Heart right ventricle (tissue), 16 donors: ENCODE data around the gene AGAP2. TPM values are rescaled to one million over a fixed set of nuclear protein-coding genes. Genes with fewer than 3 reads are reported as not detected.

Source experiments
- ATAC-seq, 8 donors: fragments of 200-7000 bp; cut with Tn5 transposase; one replicate each; pipeline ENCODE4 v1.9.1; 2020; ENCODE audit warnings: mild to moderate bottlenecking in 8 of 8, moderate library complexity in 8 of 8, moderate number of reproducible peaks in 1 of 8
- DNase-seq, 2 donors: peaks; one replicate each; pipeline ENCODE4 v3.0.0-alpha.2; 2020
- H3K27ac ChIP-seq, 10 donors: fragments of 200-600 bp; sonication (generic) in 2 of 10; one replicate each; pipeline versions ENCODE4 v1.5.0 to v1.8.0; 2020 to 2022; ENCODE audit warnings: mild to moderate bottlenecking in 3 of 10
- H3K27me3 ChIP-seq, 7 donors: fragments of 200-600 bp; one replicate each; pipeline ENCODE4 v1.8.0; 2021 to 2022; ENCODE audit warnings: mild to moderate bottlenecking in 2 of 7
- H3K36me3 ChIP-seq, 9 donors: fragments of 200-600 bp; sonication (generic) in 1 of 9; one replicate each; pipeline versions ENCODE4 v1.5.0 to v1.8.0; 2020 to 2022; ENCODE audit warnings: mild to moderate bottlenecking in 2 of 9
- H3K4me1 ChIP-seq, 9 donors: fragments of 200-600 bp; sonication (generic) in 1 of 9; one replicate each; pipeline versions ENCODE4 v1.5.0 to v1.8.0; 2020 to 2022; ENCODE audit warnings: mild to moderate bottlenecking in 4 of 9
- H3K4me3 ChIP-seq, 10 donors: fragments of 200-600 bp; sonication (generic) in 2 of 10; one replicate each; pipeline versions ENCODE4 v1.5.0 to v1.8.0; 2020 to 2022; ENCODE audit warnings: mild to moderate bottlenecking in 7 of 10, moderate library complexity in 2 of 10
- H3K9me3 ChIP-seq, 11 donors: fragments of 200-600 bp in 10 of 11; sonication (generic) in 2 of 11; one replicate each; pipeline versions ENCODE4 v1.5.0 to v1.8.0; 2013 to 2022; ENCODE audit warnings: mild to moderate bottlenecking in 2 of 11, control low read depth in 1 of 11, moderate library complexity in 1 of 11
- CTCF ChIP-seq, 9 donors: fragments of 200-600 bp; sonication (generic) in 2 of 9; IDR thresholded peaks; one replicate each; pipeline versions ENCODE4 v1.5.0 to v1.8.0; 2021 to 2022; ENCODE audit warnings: antibody characterized with exemption in 9 of 9, mild to moderate bottlenecking in 5 of 9, moderate library complexity in 1 of 9
- WGBS, 2 donors: extraction: QIAGEN DNeasy Blood & Tissue Kit; methylation state at CpG; one replicate each; pipeline ENCODE4 v1.1.7; 2013; ENCODE audit warnings: inconsistent platforms in 1 of 2; 5-methylcytosine and 5-hydroxymethylcytosine counted together
- intact Hi-C, 10 donors: fragments of 100-400 bp; cut with DNase I; formaldehyde crosslinking; loops; one replicate each; pipeline versions ENCODE4 v1.11.1 to v1.14.2; 2022
- polyA plus RNA-seq, 2 donors: library from polyadenylated mRNA; stranded (reverse); fragments of 200-250 nt; gene quantifications; one replicate each; pipeline ENCODE4 v1.2.3, GENCODE V29; 2013
- total RNA-seq, 10 donors: library from RNA; stranded (reverse); fragmentation: NEBNext Ultra II Directional in 3 of 10; extraction: Animal tissue kit (Norgen Biotek cat#: 25700) in 3 of 10; gene quantifications; one replicate each; pipeline versions ENCODE4 v1.2.1 to v1.2.4, GENCODE V29; 2021 to 2023
- donor health status: Arrhythmogenic right ventricular cardiomyopathy.
- donor health status: ischemic (EF 13 %, LVEDD 7.1; RV severe dilation, severe dysfunction).
- donor health status: healthy with polysubstance abuse.
- donor health status: DM: no; HTN: yes; CAD: no.
- donor health status: DM: no; HTN: no; CAD: no.
- donor health status: ischemic (EF 25% LVEDD 6.9; RV normal size, moderate dysfunction).
- donor health status: ischemic (EF 25% LVEDD 5.7; RV mildly dilated, moderate dysfunction).
- donor health status: healthy.
- donor health status: DM: yes; HTN: yes; CAD: no.
- donor health status: Ischemic cardiomyopathy.
- donor health status: ischemic (EF 35%, LVEDD 5.7; RV mildly dilated, moderate dysfunction).
- donor health status: nonischemic (EF 11% LVEDD 7.7; RV severe dilation, severe dysfunction).
- donor health status: DM: yes; HTN: yes; CAD: no.
- donor health status: PGD.
- donor health status: ischemic (EF 29% LVEDD 5.4; RV normal size, mild dysfunction).
- donor health status: nonischemic (EF 23%, LVEDD 6.1; RV moderate dilation, normal function).

Gene AGAP2
- total and polyA plus RNA-seq, 12 donors: 3.4 to 17.3 (median 6.6) TPM

- no peaks in the 10 kb centered on the region for H3K9me3 ChIP-seq
- H3K27ac ChIP-seq: peak overlapping the region in 3 of 10 donors; percentile 47 to 77 (median 55)
- ATAC-seq: no peak
- H3K4me3 ChIP-seq: peak overlapping the region; percentile 7 to 56 (median 50)
- H3K27me3 ChIP-seq: peaks cover 13 to 93% (median 71%) of the 10 kb centered on the region in 7 donors
- no peak for TF ChIP-seq CTCF (IDR thresholded peaks at IDR 0.05)
- DNase-seq: no peak
- H3K4me1 ChIP-seq: peaks cover 19 to 51% (median 34%) of the 10 kb centered on the region in 9 donors
- peaks cover 0 to 57% (median 0%) of the 10 kb centered on the region in 9 donors for H3K36me3 ChIP-seq
- 22 to 26% methylated on average over 8 of the region's 8 CpGs for WGBS, 2 donors
- intact Hi-C loops: no loop called here
These were observed 3.2 kb downstream of the AGAP2 start for GRCh38 chr12:57735198-57735855.

- intact Hi-C loops: no loop called here
- no peak for TF ChIP-seq CTCF (IDR thresholded peaks at IDR 0.05)
- H3K4me3 ChIP-seq: peak overlapping the region in 2 of 10 donors; percentile 17 to 53
- H3K27me3 ChIP-seq: peaks cover 13 to 90% (median 64%) of the 10 kb centered on the region in 7 donors
- DNase-seq (no peak), ATAC-seq (no peak)
- peaks cover 19 to 45% (median 34%) of the 10 kb centered on the region in 9 donors for H3K4me1 ChIP-seq
- WGBS, 2 donors: 78% methylated on average over 4 of the region's 4 CpGs
- peak overlapping the region in 1 of 10 donors; percentile 7 for H3K27ac ChIP-seq
- H3K36me3 ChIP-seq: peaks cover 0 to 64% (median 0%) of the 10 kb centered on the region in 9 donors
- no peaks in the 10 kb centered on the region for H3K9me3 ChIP-seq
These were observed 4.0 kb downstream of the AGAP2 start for GRCh38 chr12:57734591-57734990.

GRCh38 chr12:57733928-57734327 lies 4.6 kb downstream of the AGAP2 start:
- H3K27me3 ChIP-seq: peaks cover 13 to 83% (median 57%) of the 10 kb centered on the region in 7 donors
- ATAC-seq (no peak), DNase-seq (no peak)
- H3K27ac ChIP-seq: no peak overlapping the region
- peaks cover 19 to 38% (median 32%) of the 10 kb centered on the region in 9 donors for H3K4me1 ChIP-seq
- peak overlapping the region in 1 of 10 donors; percentile 1 for H3K4me3 ChIP-seq
- H3K36me3 ChIP-seq: peaks cover 0 to 70% (median 0%) of the 10 kb centered on the region in 9 donors
- no peak for TF ChIP-seq CTCF (IDR thresholded peaks at IDR 0.05)
- intact Hi-C loops: no loop called here
- WGBS, 2 donors: 76% methylated on average over 6 of the region's 6 CpGs
- H3K9me3 ChIP-seq: no peaks in the 10 kb centered on the region

GRCh38 chr12:57732726-57733593 lies 5.6 kb downstream of the AGAP2 start:
- H3K4me3 ChIP-seq: no peak overlapping the region
- DNase-seq: no peak
- H3K36me3 ChIP-seq: peaks cover 0 to 75% (median 0%) of the 10 kb centered on the region in 9 donors
- H3K27me3 ChIP-seq: peaks cover 12 to 73% (median 48%) of the 10 kb centered on the region in 7 donors
- ATAC-seq: no peak
- TF ChIP-seq CTCF (IDR thresholded peaks at IDR 0.05): no peak
- 76 to 78% methylated on average over 11 of the region's 11 CpGs for whole genome bisulfite sequencing, 2 donors
- no peaks in the 10 kb centered on the region for H3K9me3 ChIP-seq
- peaks cover 17 to 29% (median 26%) of the 10 kb centered on the region in 9 donors for H3K4me1 ChIP-seq
- intact Hi-C loops: no loop called here
- no peak overlapping the region for H3K27ac ChIP-seq
